ENCODE data around the gene NDUFA8. TPM values are rescaled to one million over a fixed set of nuclear protein-coding genes. Genes with fewer than 3 reads are reported as not detected.

NDUFA8 gene
- total RNA-seq, 1 donor, result 1.2 TPM

DNA sequence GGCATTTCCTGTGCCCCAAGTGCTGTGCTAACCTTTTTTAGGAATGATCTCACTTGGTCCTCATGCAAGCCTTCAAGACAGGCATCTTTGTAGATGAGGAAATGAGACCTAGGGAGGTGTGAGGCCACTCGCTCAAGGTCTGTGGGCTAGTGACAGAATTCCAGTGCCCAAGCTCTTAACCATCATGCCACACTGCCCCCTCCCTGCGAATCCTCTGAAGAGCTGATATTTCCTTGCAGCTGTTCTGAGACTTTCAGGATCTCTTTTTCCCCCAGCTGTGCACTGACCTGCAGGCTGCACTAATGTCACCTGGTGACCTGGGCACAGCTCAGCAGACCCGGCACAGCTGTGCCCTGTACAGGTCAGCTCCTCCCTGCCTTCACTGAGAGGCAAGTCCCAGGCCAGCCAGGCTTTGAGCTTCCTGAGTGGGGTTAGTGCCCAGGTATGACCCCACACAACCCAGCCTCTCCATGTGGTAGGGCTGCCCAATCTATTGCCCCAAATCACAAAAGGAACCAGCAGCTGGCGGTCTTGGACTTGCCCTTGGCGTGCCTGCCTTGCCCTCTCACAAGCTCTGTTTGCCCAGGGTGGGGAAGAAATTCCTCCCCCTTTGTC is 32.8 kb upstream of the NDUFA8 start:
- H3K4me1 ChIP-seq (ENCODE audit: insufficient read depth, low read length), result no peaks in the 10 kb centered on the region
- H3K4me3 ChIP-seq (ENCODE audit: low read length), result no peak overlapping the region
- H3K27me3 ChIP-seq (ENCODE audit: insufficient read depth, low read length), result no peaks in the 10 kb centered on the region
- H3K9me3 ChIP-seq (ENCODE audit: low read depth, low read length), result no peaks in the 10 kb centered on the region

DNA sequence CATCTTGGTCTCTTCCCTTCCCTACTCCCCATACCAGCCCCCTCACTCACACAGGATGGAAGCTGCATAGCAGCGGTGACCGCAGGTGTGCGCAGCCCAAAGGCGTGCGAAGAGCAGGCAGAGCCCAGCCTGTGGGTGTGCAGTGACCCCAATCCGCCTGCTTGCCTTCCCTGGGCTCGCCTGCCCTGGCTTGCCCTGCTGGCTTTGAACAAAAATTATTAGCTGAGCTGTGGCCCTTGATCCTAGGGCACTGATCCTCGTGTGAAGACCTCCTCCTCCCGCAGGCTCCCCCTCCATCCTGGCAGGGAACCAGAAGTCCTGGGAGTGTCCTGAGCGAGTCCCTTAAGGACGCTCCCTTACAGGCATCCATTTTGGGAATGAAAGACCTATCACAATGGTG is 32.0 kb upstream of the NDUFA8 start:
- Histone ChIP-seq H3K27me3 (ENCODE audit: insufficient read depth, low read length) (no peaks in the 10 kb centered on the region), H3K4me3 (ENCODE audit: low read length) (no peak overlapping the region), H3K9me3 (ENCODE audit: low read depth, low read length) (no peaks in the 10 kb centered on the region), H3K4me1 (ENCODE audit: insufficient read depth, low read length) (no peaks in the 10 kb centered on the region)

GRCh38 chr9:122190597-122191381 is 31.2 kb upstream of the NDUFA8 start:
- Histone ChIP-seq H3K27me3 (ENCODE audit: insufficient read depth, low read length) (no peaks in the 10 kb centered on the region), H3K4me1 (ENCODE audit: insufficient read depth, low read length) (no peaks in the 10 kb centered on the region), H3K9me3 (ENCODE audit: low read depth, low read length) (no peaks in the 10 kb centered on the region), H3K4me3 (ENCODE audit: low read length) (no peak overlapping the region)

GRCh38 chr9:122188369-122188768 is 28.8 kb upstream of the NDUFA8 start:
- Histone ChIP-seq H3K4me3 (ENCODE audit: low read length) (no peak overlapping the region), H3K9me3 (ENCODE audit: low read depth, low read length) (no peaks in the 10 kb centered on the region), H3K4me1 (ENCODE audit: insufficient read depth, low read length) (no peaks in the 10 kb centered on the region), H3K27me3 (ENCODE audit: insufficient read depth, low read length) (no peaks in the 10 kb centered on the region)

GRCh38 chr9:122186777-122187470 is 27.3 kb upstream of the NDUFA8 start:
- H3K4me1 ChIP-seq (ENCODE audit: insufficient read depth, low read length), result no peaks in the 10 kb centered on the region

GRCh38 chr9:122186301-122186700 is 26.7 kb upstream of the NDUFA8 start:
- Histone ChIP-seq H3K4me3 (ENCODE audit: low read length) (no peak overlapping the region), H3K4me1 (ENCODE audit: insufficient read depth, low read length) (no peaks in the 10 kb centered on the region), H3K9me3 (ENCODE audit: low read depth, low read length) (no peaks in the 10 kb centered on the region), H3K27me3 (ENCODE audit: insufficient read depth, low read length) (no peaks in the 10 kb centered on the region)

More at GRCh38 chr9:122186777-122187470, 27.3 kb upstream of the NDUFA8 start:
- no peak overlapping the region for H3K4me3 ChIP-seq (ENCODE audit: low read length)
- H3K9me3 ChIP-seq (ENCODE audit: low read depth, low read length), result no peaks in the 10 kb centered on the region
- no peaks in the 10 kb centered on the region for H3K27me3 ChIP-seq (ENCODE audit: insufficient read depth, low read length)

GRCh38 chr9:122184551-122184950 is 25.0 kb upstream of the NDUFA8 start:
- no peaks in the 10 kb centered on the region for H3K27me3 ChIP-seq (ENCODE audit: insufficient read depth, low read length)
- H3K4me1 ChIP-seq (ENCODE audit: insufficient read depth, low read length), result no peaks in the 10 kb centered on the region
- no peaks in the 10 kb centered on the region for H3K9me3 ChIP-seq (ENCODE audit: low read depth, low read length)
- H3K4me3 ChIP-seq (ENCODE audit: low read length), result no peak overlapping the region

- Histone ChIP-seq H3K4me1 (ENCODE audit: insufficient read depth, low read length) (no peaks in the 10 kb centered on the region), H3K27me3 (ENCODE audit: insufficient read depth, low read length) (no peaks in the 10 kb centered on the region), H3K4me3 (ENCODE audit: low read length) (no peak overlapping the region), H3K9me3 (ENCODE audit: low read depth, low read length) (no peaks in the 10 kb centered on the region)
Observed at GRCh38 chr9:122183501-122183900, 23.9 kb upstream of the NDUFA8 start.

DNA sequence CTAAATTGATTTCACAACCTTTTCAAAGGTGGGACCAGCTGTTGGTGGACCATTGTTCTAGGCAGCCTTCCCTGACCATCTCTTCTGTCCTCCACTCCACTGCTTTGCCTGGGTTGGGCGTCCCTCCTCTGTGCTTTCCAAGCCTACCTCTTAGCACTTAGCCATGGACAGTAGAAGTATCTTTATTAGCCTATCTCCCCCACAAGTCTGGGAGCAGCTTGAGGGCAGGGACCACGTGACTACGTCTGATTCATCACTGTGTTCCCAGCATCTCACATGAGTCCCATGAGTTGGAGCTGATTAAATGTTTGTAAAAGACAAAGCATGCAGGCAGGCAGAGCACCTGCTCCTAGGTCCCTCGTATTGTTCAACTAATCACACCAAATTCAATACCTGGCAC is 21.1 kb upstream of the NDUFA8 start:
- no peaks in the 10 kb centered on the region for H3K9me3 ChIP-seq (ENCODE audit: low read depth, low read length)
- H3K27me3 ChIP-seq (ENCODE audit: insufficient read depth, low read length), result no peaks in the 10 kb centered on the region
- H3K4me1 ChIP-seq (ENCODE audit: insufficient read depth, low read length), result no peaks in the 10 kb centered on the region
- no peak overlapping the region for H3K4me3 ChIP-seq (ENCODE audit: low read length)

- no peaks in the 10 kb centered on the region for H3K9me3 ChIP-seq (ENCODE audit: low read depth, low read length)
- H3K27me3 ChIP-seq (ENCODE audit: insufficient read depth, low read length), result no peaks in the 10 kb centered on the region
- no peak overlapping the region for H3K4me3 ChIP-seq (ENCODE audit: low read length)
- H3K4me1 ChIP-seq (ENCODE audit: insufficient read depth, low read length), result no peaks in the 10 kb centered on the region
Observed at GRCh38 chr9:122179690-122180074, 20.1 kb upstream of the NDUFA8 start.

DNA sequence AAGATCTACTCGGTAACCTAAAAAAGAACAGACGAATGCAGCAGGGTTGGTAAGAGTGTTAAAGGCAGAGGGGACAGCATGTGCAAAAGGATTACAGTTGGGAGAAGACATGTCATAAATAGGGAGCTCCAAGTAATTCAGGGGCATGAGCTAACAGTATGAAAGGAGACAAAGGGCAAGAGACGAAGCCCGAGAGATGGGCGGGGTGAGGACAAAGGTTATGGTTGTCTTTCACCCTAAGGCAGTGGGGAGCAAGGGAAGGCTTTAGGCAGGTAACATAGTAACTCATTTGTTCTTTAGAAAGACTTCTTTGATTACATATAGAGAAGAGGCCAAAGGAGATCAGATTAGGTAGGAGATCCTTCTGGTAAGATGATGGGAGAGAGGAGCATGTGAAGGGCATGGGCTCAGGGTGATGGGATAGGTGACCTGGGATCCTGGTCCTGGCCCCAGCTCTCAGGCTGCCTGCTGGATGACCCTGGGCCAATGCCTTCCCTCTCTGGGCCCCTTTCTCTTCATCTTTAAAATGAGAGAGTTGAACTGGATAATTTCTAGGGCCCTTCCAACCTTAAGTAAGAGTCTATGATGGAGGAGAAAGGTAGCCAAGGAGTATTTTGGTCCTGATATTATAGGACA is 19.6 kb upstream of the NDUFA8 start:
- no peak overlapping the region for H3K4me3 ChIP-seq (ENCODE audit: low read length)
- no peaks in the 10 kb centered on the region for H3K27me3 ChIP-seq (ENCODE audit: insufficient read depth, low read length)
- no peaks in the 10 kb centered on the region for H3K4me1 ChIP-seq (ENCODE audit: insufficient read depth, low read length)
- H3K9me3 ChIP-seq (ENCODE audit: low read depth, low read length), result no peaks in the 10 kb centered on the region

GRCh38 chr9:122176916-122177315 is 17.3 kb upstream of the NDUFA8 start:
- H3K27me3 ChIP-seq (ENCODE audit: insufficient read depth, low read length), result no peaks in the 10 kb centered on the region
- H3K4me1 ChIP-seq (ENCODE audit: insufficient read depth, low read length), result no peaks in the 10 kb centered on the region
- no peaks in the 10 kb centered on the region for H3K9me3 ChIP-seq (ENCODE audit: low read depth, low read length)

GRCh38 chr9:122173670-122174069 is 14.1 kb upstream of the NDUFA8 start:
- no peaks in the 10 kb centered on the region for H3K4me1 ChIP-seq (ENCODE audit: insufficient read depth, low read length)
- no peaks in the 10 kb centered on the region for H3K27me3 ChIP-seq (ENCODE audit: insufficient read depth, low read length)

More at GRCh38 chr9:122176916-122177315, 17.3 kb upstream of the NDUFA8 start:
- H3K4me3 ChIP-seq (ENCODE audit: low read length), result no peak overlapping the region

DNA sequence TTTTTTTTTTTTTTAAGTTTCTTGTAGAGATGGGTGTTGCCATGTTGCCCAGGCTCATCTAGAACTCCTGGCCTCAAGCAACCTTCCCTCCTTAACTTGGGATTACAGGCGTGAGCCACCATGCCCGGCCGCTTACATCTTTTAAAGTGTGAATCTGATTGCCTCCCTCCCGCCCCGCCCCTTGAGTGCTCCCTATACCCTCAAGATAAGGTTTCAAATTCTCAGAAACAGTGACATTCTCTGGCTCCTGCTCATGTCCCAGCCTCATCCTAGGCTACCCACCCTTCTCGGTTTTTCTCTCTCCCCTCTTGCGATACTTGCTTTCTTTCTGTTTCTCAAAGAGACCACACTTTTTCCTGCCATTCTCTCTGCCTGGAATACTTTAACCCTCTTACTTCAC is 12.6 kb upstream of the NDUFA8 start:
- no peaks in the 10 kb centered on the region for H3K27me3 ChIP-seq (ENCODE audit: insufficient read depth, low read length)
- H3K9me3 ChIP-seq (ENCODE audit: low read depth, low read length), result no peaks in the 10 kb centered on the region

More at GRCh38 chr9:122173670-122174069, 14.1 kb upstream of the NDUFA8 start:
- Histone ChIP-seq H3K9me3 (ENCODE audit: low read depth, low read length) (no peaks in the 10 kb centered on the region), H3K4me3 (ENCODE audit: low read length) (no peak overlapping the region)

DNA sequence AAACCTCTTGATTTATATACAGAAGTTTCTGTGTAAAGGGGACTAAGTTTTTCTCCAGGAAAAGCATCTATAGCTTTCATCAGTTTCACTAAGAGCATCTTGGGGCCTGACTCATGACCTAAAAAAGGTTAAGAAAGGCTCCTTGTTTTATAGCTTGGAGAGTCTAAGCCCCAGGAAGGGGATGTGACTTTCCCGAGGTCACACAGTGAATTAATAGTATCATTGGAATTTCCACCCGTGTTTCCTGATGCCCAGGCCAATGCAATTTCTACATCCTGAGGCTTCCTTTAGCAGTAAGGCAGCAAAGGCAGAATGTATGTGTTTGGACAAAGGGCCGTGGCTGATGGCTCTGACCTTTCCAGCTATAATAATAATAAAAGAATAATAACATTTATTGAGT is 8.8 kb upstream of the NDUFA8 start:
- no peaks in the 10 kb centered on the region for H3K27me3 ChIP-seq (ENCODE audit: insufficient read depth, low read length)
- H3K9me3 ChIP-seq (ENCODE audit: low read depth, low read length), result no peaks in the 10 kb centered on the region
- H3K4me1 ChIP-seq (ENCODE audit: insufficient read depth, low read length), result no peaks in the 10 kb centered on the region
- no peak overlapping the region for H3K4me3 ChIP-seq (ENCODE audit: low read length)

More for the DNA sequence above, 12.6 kb upstream of the NDUFA8 start:
- H3K4me3 ChIP-seq (ENCODE audit: low read length), result no peak overlapping the region
- no peaks in the 10 kb centered on the region for H3K4me1 ChIP-seq (ENCODE audit: insufficient read depth, low read length)
